GM12892 (cell line): ENCODE results near the gene B3GALNT2.

Experiments
- DNase-seq: peaks from one replicate; pipeline ENCODE4 v3.0.0; 2011; ENCODE audit not compliant: insufficient read length
- FAIRE-seq: peaks from 2 replicates; lab custom pipeline; 2011; peaks lifted over from hg19 to GRCh38; lab: Jason Lieb, UNC
- POLR2A ChIP-seq: IDR thresholded peaks from 2 replicates; pipeline ENCODE4 v1.6.1; 2011; ENCODE audit warnings: low read depth, low read length, control low read depth
- POLR2AphosphoS5 ChIP-seq: IDR thresholded peaks from 2 replicates; pipeline ENCODE4 v1.6.1; 2011; ENCODE audit warnings: low read depth, low read length, control low read depth
- TAF1 ChIP-seq: IDR thresholded peaks from 2 replicates; pipeline ENCODE4 v1.6.1; 2011; ENCODE audit warnings: low read depth, mild to moderate bottlenecking, control low read depth, low read length, borderline replicate concordance

Gene B3GALNT2

GRCh38 chr1:235516862-235517446, 12.7 kb upstream of the B3GALNT2 start:
- TF ChIP-seq TAF1 (no peak), POLR2AphosphoS5 (no peak), POLR2A (no peak)
- FAIRE-seq (no peak), DNase-seq (no peak)

GRCh38 chr1:235515844-235516512, 11.7 kb upstream of the B3GALNT2 start:
- TF ChIP-seq POLR2A (no peak), POLR2AphosphoS5 (no peak), TAF1 (no peak)
- FAIRE-seq (no peak), DNase-seq (no peak)

- FAIRE-seq (peak; percentile 83), DNase-seq (no peak)
- TF ChIP-seq TAF1 (no peak), POLR2AphosphoS5 (no peak), POLR2A (no peak)
These were observed 9.5 kb upstream of the B3GALNT2 start for GRCh38 chr1:235513495-235514366.

GRCh38 chr1:235511470-235512240, 7.4 kb upstream of the B3GALNT2 start:
- FAIRE-seq: no peak
- no peak for DNase-seq
- no peak for TF ChIP-seq TAF1
- TF ChIP-seq POLR2A: no peak

- TF ChIP-seq POLR2AphosphoS5: no peak
- no peak for TF ChIP-seq TAF1
- TF ChIP-seq POLR2A: no peak
These were observed 6.6 kb upstream of the B3GALNT2 start for GRCh38 chr1:235510823-235511222.

GRCh38 chr1:235507623-235508022, 3.4 kb upstream of the B3GALNT2 start:
- DNase-seq (no peak), FAIRE-seq (no peak)
- TF ChIP-seq POLR2A (no peak), POLR2AphosphoS5 (no peak), TAF1 (no peak)

More at GRCh38 chr1:235510823-235511222, 6.6 kb upstream of the B3GALNT2 start:
- DNase-seq (no peak), FAIRE-seq (no peak)

GRCh38 chr1:235504494-235505222, 406 bp upstream of the B3GALNT2 start:
- TF ChIP-seq POLR2A (peak; percentile 80), TAF1 (no peak), POLR2AphosphoS5 (peak; percentile 61)
- peak; percentile 79 for DNase-seq
- peak; percentile 99 for FAIRE-seq

GRCh38 chr1:235503403-235504121, 690 bp downstream of the B3GALNT2 start:
- TF ChIP-seq TAF1: no peak
- no peak for TF ChIP-seq POLR2AphosphoS5
- no peak for TF ChIP-seq POLR2A
- DNase-seq (no peak), FAIRE-seq (peak; percentile 24)

GRCh38 chr1:235502601-235503402, 1.4 kb downstream of the B3GALNT2 start:
- no peak for DNase-seq
- TF ChIP-seq TAF1: no peak
- TF ChIP-seq POLR2A: no peak
- no peak for TF ChIP-seq POLR2AphosphoS5
- FAIRE-seq: no peak

- no peak for FAIRE-seq
- no peak for DNase-seq
- TF ChIP-seq POLR2AphosphoS5: no peak
- no peak for TF ChIP-seq POLR2A
- no peak for TF ChIP-seq TAF1
These were observed 3.2 kb downstream of the B3GALNT2 start for GRCh38 chr1:235500971-235501540.
